RWPE2 (cell line): ENCODE data around the gene RFNG.
A peak's percentile ranks its signal among the peaks of the same experiment; 100 is the strongest.

Experiments
- ATAC-seq: fragments of 200-7000 bp; cut with Tn5 transposase; 3 replicates; pipeline ENCODE4 v1.9.1; 2021; ENCODE audit warnings: low read depth
- DNase-seq: peaks from one replicate; pipeline ENCODE4 v3.0.0-alpha.2; 2020; ENCODE audit warnings: low spot score
- H3K27ac ChIP-seq: fragments of 450-650 bp; 2 replicates; pipeline ENCODE4 v1.5.1; 2017; ENCODE audit warnings: mild to moderate bottlenecking; ENCODE audit not compliant: poor library complexity, severe bottlenecking
- H3K27me3 ChIP-seq: fragments of 250-450 bp; sonication (Bioruptor Pico); 2 replicates; pipeline ENCODE4 v1.5.1; 2021; ENCODE audit warnings: mild to moderate bottlenecking, moderate library complexity; ENCODE audit not compliant: insufficient read depth, poor library complexity, severe bottlenecking
- H3K36me3 ChIP-seq: fragments of 250-450 bp; sonication (Bioruptor Pico); 2 replicates; pipeline ENCODE4 v1.5.1; 2020; ENCODE audit warnings: low read depth, mild to moderate bottlenecking, moderate library complexity
- H3K4me1 ChIP-seq: fragments of 250-450 bp; sonication (Bioruptor Pico); 2 replicates; pipeline ENCODE4 v1.5.1; 2021; ENCODE audit warnings: mild to moderate bottlenecking, moderate library complexity; ENCODE audit not compliant: insufficient read depth, poor library complexity, severe bottlenecking
- H3K4me3 ChIP-seq: fragments of 250-450 bp; sonication (Bioruptor Pico); 2 replicates; pipeline ENCODE4 v1.5.1; 2021; ENCODE audit warnings: mild to moderate bottlenecking, moderate library complexity; ENCODE audit not compliant: severe bottlenecking
- H3K9me3 ChIP-seq: fragments of 250-450 bp; sonication (Bioruptor Pico); 2 replicates; pipeline ENCODE4 v1.5.1; 2021; ENCODE audit warnings: mild to moderate bottlenecking, moderate library complexity; ENCODE audit not compliant: severe bottlenecking
- TF ChIP-seq, protein P1 (sequence below): fragments of 450-650 bp; IDR thresholded peaks from one replicate; pipeline ENCODE4 v1.5.1; 2017; ENCODE audit warnings: mild to moderate bottlenecking, moderate library complexity; ENCODE audit not compliant: poor library complexity, severe bottlenecking

The RFNG gene

DNA sequence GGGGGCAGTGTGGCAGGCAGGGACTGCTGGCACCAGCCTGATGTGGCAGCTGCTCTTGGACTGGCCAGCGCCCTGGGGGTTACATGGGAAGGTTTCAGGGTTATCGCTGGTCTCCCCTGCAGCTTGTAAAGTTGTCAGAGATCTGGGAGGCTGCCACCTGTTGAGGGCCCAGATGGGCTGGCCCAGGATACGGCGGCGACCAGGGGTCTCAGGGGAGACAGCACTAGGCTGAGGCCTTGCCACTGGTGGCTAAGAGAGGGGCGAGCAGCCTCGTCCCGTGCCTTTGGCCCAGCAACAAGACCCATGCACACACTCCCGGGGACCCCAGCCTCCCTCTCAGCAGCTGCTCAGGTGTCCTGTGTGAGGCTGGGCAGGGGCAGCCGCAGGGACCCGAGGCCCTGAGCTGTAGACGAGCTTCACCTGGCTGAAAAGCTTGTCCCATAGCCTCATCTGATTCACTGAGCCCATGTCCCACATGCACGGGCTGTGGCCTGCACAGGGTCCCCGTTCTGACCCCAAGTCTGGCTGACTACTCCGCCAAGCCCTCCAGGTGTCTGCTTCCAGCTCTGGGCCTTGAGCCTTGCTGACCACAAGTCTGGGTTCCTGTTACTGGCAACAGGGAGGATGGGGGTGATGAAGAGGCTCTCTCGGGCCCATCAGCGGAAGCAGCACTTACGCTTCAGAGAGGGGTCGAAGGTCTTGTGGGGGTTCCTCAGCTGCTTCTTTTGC is 7.8 kb upstream of the RFNG start:
- Histone ChIP-seq H3K4me1 (no peaks in the 10 kb centered on the region), H3K36me3 (peaks cover 93% of the 10 kb centered on the region), H3K27ac (no peak overlapping the region), H3K9me3 (no peaks in the 10 kb centered on the region), H3K27me3 (no peaks in the 10 kb centered on the region), H3K4me3 (no peak overlapping the region)
- TF ChIP-seq, protein P1, sequence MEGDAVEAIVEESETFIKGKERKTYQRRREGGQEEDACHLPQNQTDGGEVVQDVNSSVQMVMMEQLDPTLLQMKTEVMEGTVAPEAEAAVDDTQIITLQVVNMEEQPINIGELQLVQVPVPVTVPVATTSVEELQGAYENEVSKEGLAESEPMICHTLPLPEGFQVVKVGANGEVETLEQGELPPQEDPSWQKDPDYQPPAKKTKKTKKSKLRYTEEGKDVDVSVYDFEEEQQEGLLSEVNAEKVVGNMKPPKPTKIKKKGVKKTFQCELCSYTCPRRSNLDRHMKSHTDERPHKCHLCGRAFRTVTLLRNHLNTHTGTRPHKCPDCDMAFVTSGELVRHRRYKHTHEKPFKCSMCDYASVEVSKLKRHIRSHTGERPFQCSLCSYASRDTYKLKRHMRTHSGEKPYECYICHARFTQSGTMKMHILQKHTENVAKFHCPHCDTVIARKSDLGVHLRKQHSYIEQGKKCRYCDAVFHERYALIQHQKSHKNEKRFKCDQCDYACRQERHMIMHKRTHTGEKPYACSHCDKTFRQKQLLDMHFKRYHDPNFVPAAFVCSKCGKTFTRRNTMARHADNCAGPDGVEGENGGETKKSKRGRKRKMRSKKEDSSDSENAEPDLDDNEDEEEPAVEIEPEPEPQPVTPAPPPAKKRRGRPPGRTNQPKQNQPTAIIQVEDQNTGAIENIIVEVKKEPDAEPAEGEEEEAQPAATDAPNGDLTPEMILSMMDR: no peak
- peak; percentile 68 for DNase-seq
- 0 out of 3 replicates have a peak, but pooled peaks have one; percentile 1 for ATAC-seq

DNA sequence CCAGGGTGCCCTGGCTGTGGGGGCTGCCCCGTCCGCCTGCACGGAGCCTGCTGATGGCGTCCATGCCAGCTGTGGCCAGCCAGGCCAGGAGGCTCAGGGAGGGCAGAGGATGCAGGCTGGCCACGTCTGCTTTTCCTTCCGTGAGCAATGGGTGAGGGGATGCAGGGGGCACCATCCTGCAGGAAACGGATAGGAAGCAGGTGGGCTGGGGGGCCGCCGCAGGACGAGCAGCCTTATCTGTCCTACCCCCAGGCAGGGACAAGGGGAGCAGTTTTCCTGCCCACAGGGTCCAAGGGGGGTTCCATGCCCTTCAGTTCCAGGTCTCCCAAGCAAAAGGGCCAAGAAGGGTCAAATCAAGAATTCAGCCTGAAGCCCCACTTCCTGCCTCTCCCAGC is 7.2 kb upstream of the RFNG start:
- ATAC-seq: no peak
- peak; percentile 70 for DNase-seq
- Histone ChIP-seq H3K27me3 (no peaks in the 10 kb centered on the region), H3K36me3 (peaks cover 93% of the 10 kb centered on the region), H3K4me3 (no peak overlapping the region), H3K27ac (no peak overlapping the region), H3K4me1 (no peaks in the 10 kb centered on the region), H3K9me3 (no peaks in the 10 kb centered on the region)
- TF ChIP-seq, protein P1: no peak

DNA sequence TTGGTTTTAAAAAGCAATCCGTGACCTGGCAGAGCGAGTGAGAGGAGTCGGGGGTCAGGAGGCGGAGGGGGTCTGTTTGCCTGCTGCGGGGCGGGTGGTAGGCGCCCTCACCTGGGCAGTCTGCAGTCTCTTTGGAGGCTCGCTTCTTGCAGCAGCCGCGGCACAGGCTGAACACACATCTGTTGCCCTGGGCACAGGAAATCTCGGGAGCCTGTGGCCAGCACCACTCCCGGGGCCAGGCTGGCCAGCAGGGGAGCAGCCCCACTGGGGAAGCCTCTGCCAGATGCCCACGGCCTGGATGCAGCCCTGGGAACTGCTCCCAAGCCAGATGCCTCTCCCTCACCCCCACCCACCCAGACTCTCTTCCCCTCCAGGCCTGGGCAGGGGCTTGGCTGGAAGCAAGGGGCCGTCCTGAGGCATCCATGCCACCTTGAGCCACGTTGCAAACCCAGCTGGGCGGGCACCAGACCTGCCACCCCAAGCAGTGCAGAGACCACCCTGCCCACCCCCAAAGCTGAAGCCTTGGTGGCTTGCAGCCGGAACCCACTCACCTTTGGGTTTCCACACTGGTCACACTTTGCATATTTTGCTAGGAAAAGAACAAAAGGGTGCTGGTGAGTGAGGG is 6.7 kb upstream of the RFNG start:
- H3K9me3 ChIP-seq: no peaks in the 10 kb centered on the region
- TF ChIP-seq, protein P1: no peak
- no peaks in the 10 kb centered on the region for H3K27me3 ChIP-seq
- ATAC-seq: no peak; the same call in 2 of the 3 replicates
- no peaks in the 10 kb centered on the region for H3K4me1 ChIP-seq
- peaks cover 93% of the 10 kb centered on the region for H3K36me3 ChIP-seq
- no peak overlapping the region for H3K27ac ChIP-seq
- no peak for DNase-seq
- H3K4me3 ChIP-seq: no peak overlapping the region

DNA sequence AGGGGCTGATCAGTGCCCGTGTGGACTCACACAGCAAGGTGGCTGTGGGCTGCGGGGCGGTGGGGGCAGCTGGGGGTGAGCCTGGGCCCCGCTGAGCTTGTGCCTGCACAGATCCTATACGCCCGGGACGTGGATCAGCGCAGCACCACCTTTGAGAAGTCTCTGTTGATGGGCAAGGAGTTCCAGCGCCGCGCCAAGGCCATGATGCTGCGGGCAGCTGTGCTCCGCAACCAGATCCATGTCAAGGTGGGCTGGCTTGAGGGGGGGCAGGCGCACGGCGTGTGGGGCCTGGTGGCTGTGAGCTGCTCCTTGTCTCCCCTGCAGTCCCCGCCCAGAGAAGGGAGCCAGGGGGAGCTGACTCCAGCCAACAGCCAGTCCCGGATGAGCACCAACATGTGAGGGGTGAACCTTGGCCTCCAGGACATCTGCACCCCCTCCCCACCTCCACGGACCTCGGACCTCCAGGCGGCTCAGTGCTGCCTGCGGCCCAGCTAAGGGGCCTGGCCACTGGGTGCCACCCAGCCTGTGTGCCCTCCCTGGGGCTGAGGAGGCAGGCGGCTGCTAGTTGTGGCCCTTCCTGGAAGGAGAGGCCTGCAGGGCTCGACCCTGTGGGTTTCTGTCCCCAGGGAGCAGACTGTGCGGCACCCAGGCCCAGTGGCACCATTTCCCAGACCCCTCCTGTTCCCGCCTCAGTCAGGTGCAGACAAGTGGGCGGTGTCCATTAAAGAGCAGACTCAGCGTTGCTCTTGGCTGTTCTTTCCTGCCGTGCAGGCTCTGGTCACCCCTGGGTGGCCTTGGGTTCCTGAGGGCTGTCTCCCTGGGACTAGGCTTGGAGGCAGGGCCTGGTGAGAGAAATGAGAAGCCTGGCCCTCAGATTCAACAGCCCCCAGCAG is 5.4 kb upstream of the RFNG start:
- ATAC-seq: peak; percentile 2; the same call in 1 of the 3 replicates
- Histone ChIP-seq H3K4me3 (no peak overlapping the region), H3K4me1 (peaks cover 5% of the 10 kb centered on the region), H3K36me3 (peaks cover 81% of the 10 kb centered on the region), H3K27ac (no peak overlapping the region), H3K27me3 (no peaks in the 10 kb centered on the region), H3K9me3 (no peaks in the 10 kb centered on the region)
- TF ChIP-seq, protein P1: no peak
- peak; percentile 65 for DNase-seq
